ENCODE results near the gene CFAP61.

- TF ChIP-seq CTCF (IDR thresholded peaks at IDR 0.05) = no peak
- TF ChIP-seq POLR2A (IDR thresholded peaks at IDR 0.05; ENCODE audit: low read depth) = no peak
These were observed 240.1 kb downstream of the CFAP61 start for GRCh38 chr20:20292472-20292871.
